ENCODE data around the gene TNKS2.

Gene TNKS2

GRCh38 chr10:91856637-91857036 is 58.4 kb downstream of the TNKS2 start:
- Histone ChIP-seq H3K27me3 (ENCODE audit: control insufficient read depth in 5 of 5, insufficient read depth in 4 of 5, low read length in 5 of 5) (no peaks in the 10 kb centered on the region), H3K36me3 (ENCODE audit: control insufficient read depth in 5 of 5, insufficient read depth in 5 of 5, low read length in 5 of 5) (peaks cover 63 to 78% (median 69%) of the 10 kb centered on the region in 5 donors), H3K9me3 (ENCODE audit: control insufficient read depth in 5 of 5, low read length in 5 of 5) (no peaks in the 10 kb centered on the region), H3K27ac (ENCODE audit: low read depth, low read length) (no peak overlapping the region), H3K4me3 (ENCODE audit: low read depth in 1 of 5, low read length in 5 of 5) (no peak overlapping the region), H3K9ac (ENCODE audit: low read length in 5 of 5) (no peak overlapping the region), H3K4me1 (ENCODE audit: control insufficient read depth in 5 of 5, insufficient read depth in 5 of 5, low read length in 5 of 5) (no peaks in the 10 kb centered on the region)

- Histone ChIP-seq H3K4me1 (ENCODE audit: control insufficient read depth in 5 of 5, insufficient read depth in 5 of 5, low read length in 5 of 5) (no peaks in the 10 kb centered on the region), H3K27me3 (ENCODE audit: control insufficient read depth in 5 of 5, insufficient read depth in 4 of 5, low read length in 5 of 5) (no peaks in the 10 kb centered on the region), H3K9ac (ENCODE audit: low read length in 5 of 5) (no peak overlapping the region), H3K9me3 (ENCODE audit: control insufficient read depth in 5 of 5, low read length in 5 of 5) (no peaks in the 10 kb centered on the region), H3K27ac (ENCODE audit: low read depth, low read length) (no peak overlapping the region), H3K36me3 (ENCODE audit: control insufficient read depth in 5 of 5, insufficient read depth in 5 of 5, low read length in 5 of 5) (peaks cover 62 to 80% (median 71%) of the 10 kb centered on the region in 5 donors), H3K4me3 (ENCODE audit: low read depth in 1 of 5, low read length in 5 of 5) (no peak overlapping the region)
Measured at GRCh38 chr10:91860885-91861284, 62.7 kb downstream of the TNKS2 start.

- Histone ChIP-seq H3K4me3 (ENCODE audit: low read depth in 1 of 5, low read length in 5 of 5) (no peak overlapping the region), H3K36me3 (ENCODE audit: control insufficient read depth in 5 of 5, insufficient read depth in 5 of 5, low read length in 5 of 5) (peaks cover 43 to 60% (median 53%) of the 10 kb centered on the region in 5 donors), H3K9me3 (ENCODE audit: control insufficient read depth in 5 of 5, low read length in 5 of 5) (no peaks in the 10 kb centered on the region), H3K27me3 (ENCODE audit: control insufficient read depth in 5 of 5, insufficient read depth in 4 of 5, low read length in 5 of 5) (no peaks in the 10 kb centered on the region), H3K27ac (ENCODE audit: low read depth, low read length) (no peak overlapping the region), H3K9ac (ENCODE audit: low read length in 5 of 5) (no peak overlapping the region), H3K4me1 (ENCODE audit: control insufficient read depth in 5 of 5, insufficient read depth in 5 of 5, low read length in 5 of 5) (no peaks in the 10 kb centered on the region)
Measured at GRCh38 chr10:91864099-91864498, 65.9 kb downstream of the TNKS2 start.

- Histone ChIP-seq H3K27me3 (ENCODE audit: control insufficient read depth in 5 of 5, insufficient read depth in 4 of 5, low read length in 5 of 5) (no peaks in the 10 kb centered on the region), H3K36me3 (ENCODE audit: control insufficient read depth in 5 of 5, insufficient read depth in 5 of 5, low read length in 5 of 5) (peaks cover 36 to 54% (median 46%) of the 10 kb centered on the region in 5 donors), H3K9ac (ENCODE audit: low read length in 5 of 5) (no peak overlapping the region), H3K4me1 (ENCODE audit: control insufficient read depth in 5 of 5, insufficient read depth in 5 of 5, low read length in 5 of 5) (no peaks in the 10 kb centered on the region), H3K27ac (ENCODE audit: low read depth, low read length) (no peak overlapping the region), H3K9me3 (ENCODE audit: control insufficient read depth in 5 of 5, low read length in 5 of 5) (no peaks in the 10 kb centered on the region), H3K4me3 (ENCODE audit: low read depth in 1 of 5, low read length in 5 of 5) (no peak overlapping the region)
Measured at GRCh38 chr10:91864744-91865143, 66.5 kb downstream of the TNKS2 start.

- no peak overlapping the region for H3K9ac ChIP-seq (ENCODE audit: low read length in 5 of 5)
- H3K27ac ChIP-seq (ENCODE audit: low read depth, low read length), result no peak overlapping the region
- H3K36me3 ChIP-seq (ENCODE audit: control insufficient read depth in 5 of 5, insufficient read depth in 5 of 5, low read length in 5 of 5), result peaks cover 29 to 45% (median 39%) of the 10 kb centered on the region in 5 donors
- H3K9me3 ChIP-seq (ENCODE audit: control insufficient read depth in 5 of 5, low read length in 5 of 5), result no peaks in the 10 kb centered on the region
- no peaks in the 10 kb centered on the region for H3K4me1 ChIP-seq (ENCODE audit: control insufficient read depth in 5 of 5, insufficient read depth in 5 of 5, low read length in 5 of 5)
- no peaks in the 10 kb centered on the region for H3K27me3 ChIP-seq (ENCODE audit: control insufficient read depth in 5 of 5, insufficient read depth in 4 of 5, low read length in 5 of 5)
- no peak overlapping the region for H3K4me3 ChIP-seq (ENCODE audit: low read depth in 1 of 5, low read length in 5 of 5)
Measured at GRCh38 chr10:91865562-91866081, 67.4 kb downstream of the TNKS2 start.

GRCh38 chr10:91875156-91875555 is 76.9 kb downstream of the TNKS2 start:
- H3K36me3 ChIP-seq (ENCODE audit: control insufficient read depth in 5 of 5, insufficient read depth in 5 of 5, low read length in 5 of 5), result no peaks in the 10 kb centered on the region
- H3K9me3 ChIP-seq (ENCODE audit: control insufficient read depth in 5 of 5, low read length in 5 of 5), result no peaks in the 10 kb centered on the region
- H3K4me3 ChIP-seq (ENCODE audit: low read depth in 1 of 5, low read length in 5 of 5), result no peak overlapping the region
- H3K4me1 ChIP-seq (ENCODE audit: control insufficient read depth in 5 of 5, insufficient read depth in 5 of 5, low read length in 5 of 5), result peaks cover 0 to 4% (median 0%) of the 10 kb centered on the region in 5 donors
- no peak overlapping the region for H3K9ac ChIP-seq (ENCODE audit: low read length in 5 of 5)
- H3K27ac ChIP-seq (ENCODE audit: low read depth, low read length), result no peak overlapping the region
- H3K27me3 ChIP-seq (ENCODE audit: control insufficient read depth in 5 of 5, insufficient read depth in 4 of 5, low read length in 5 of 5), result no peaks in the 10 kb centered on the region

GRCh38 chr10:91875779-91876178 is 77.6 kb downstream of the TNKS2 start:
- peaks cover 0 to 4% (median 0%) of the 10 kb centered on the region in 5 donors for H3K4me1 ChIP-seq (ENCODE audit: control insufficient read depth in 5 of 5, insufficient read depth in 5 of 5, low read length in 5 of 5)

GRCh38 chr10:91879515-91880170 is 81.4 kb downstream of the TNKS2 start:
- peaks cover 0 to 4% (median 0%) of the 10 kb centered on the region in 5 donors for H3K9me3 ChIP-seq (ENCODE audit: control insufficient read depth in 5 of 5, low read length in 5 of 5)
- no peak overlapping the region for H3K9ac ChIP-seq (ENCODE audit: low read length in 5 of 5)
- no peaks in the 10 kb centered on the region for H3K27me3 ChIP-seq (ENCODE audit: control insufficient read depth in 5 of 5, insufficient read depth in 4 of 5, low read length in 5 of 5)
- H3K4me3 ChIP-seq (ENCODE audit: low read depth in 1 of 5, low read length in 5 of 5), result no peak overlapping the region
- no peaks in the 10 kb centered on the region for H3K36me3 ChIP-seq (ENCODE audit: control insufficient read depth in 5 of 5, insufficient read depth in 5 of 5, low read length in 5 of 5)
- peaks cover 2 to 14% (median 13%) of the 10 kb centered on the region in 5 donors for H3K4me1 ChIP-seq (ENCODE audit: control insufficient read depth in 5 of 5, insufficient read depth in 5 of 5, low read length in 5 of 5)
- H3K27ac ChIP-seq (ENCODE audit: low read depth, low read length), result no peak overlapping the region

More at GRCh38 chr10:91875779-91876178, 77.6 kb downstream of the TNKS2 start:
- Histone ChIP-seq H3K36me3 (ENCODE audit: control insufficient read depth in 5 of 5, insufficient read depth in 5 of 5, low read length in 5 of 5) (no peaks in the 10 kb centered on the region), H3K4me3 (ENCODE audit: low read depth in 1 of 5, low read length in 5 of 5) (no peak overlapping the region), H3K9ac (ENCODE audit: low read length in 5 of 5) (no peak overlapping the region), H3K27me3 (ENCODE audit: control insufficient read depth in 5 of 5, insufficient read depth in 4 of 5, low read length in 5 of 5) (no peaks in the 10 kb centered on the region), H3K27ac (ENCODE audit: low read depth, low read length) (no peak overlapping the region), H3K9me3 (ENCODE audit: control insufficient read depth in 5 of 5, low read length in 5 of 5) (no peaks in the 10 kb centered on the region)

GRCh38 chr10:91880310-91880709 is 82.1 kb downstream of the TNKS2 start:
- H3K9ac ChIP-seq (ENCODE audit: low read length in 5 of 5), result no peak overlapping the region
- H3K36me3 ChIP-seq (ENCODE audit: control insufficient read depth in 5 of 5, insufficient read depth in 5 of 5, low read length in 5 of 5), result no peaks in the 10 kb centered on the region
- H3K27ac ChIP-seq (ENCODE audit: low read depth, low read length), result no peak overlapping the region
- no peak overlapping the region for H3K4me3 ChIP-seq (ENCODE audit: low read depth in 1 of 5, low read length in 5 of 5)
- peaks cover 0 to 4% (median 0%) of the 10 kb centered on the region in 5 donors for H3K9me3 ChIP-seq (ENCODE audit: control insufficient read depth in 5 of 5, low read length in 5 of 5)
- no peaks in the 10 kb centered on the region for H3K27me3 ChIP-seq (ENCODE audit: control insufficient read depth in 5 of 5, insufficient read depth in 4 of 5, low read length in 5 of 5)
- peaks cover 2 to 14% (median 12%) of the 10 kb centered on the region in 5 donors for H3K4me1 ChIP-seq (ENCODE audit: control insufficient read depth in 5 of 5, insufficient read depth in 5 of 5, low read length in 5 of 5)

- H3K9ac ChIP-seq (ENCODE audit: low read length in 5 of 5), result peak overlapping the region in 4 of 5 donors; percentile 0 to 64 (median 54)
- H3K9me3 ChIP-seq (ENCODE audit: control insufficient read depth in 5 of 5, low read length in 5 of 5), result peaks cover 0 to 4% (median 0%) of the 10 kb centered on the region in 5 donors
- H3K4me1 ChIP-seq (ENCODE audit: control insufficient read depth in 5 of 5, insufficient read depth in 5 of 5, low read length in 5 of 5), result peaks cover 2 to 27% (median 24%) of the 10 kb centered on the region in 5 donors
- peak overlapping the region; percentile 15 for H3K27ac ChIP-seq (ENCODE audit: low read depth, low read length)
- H3K36me3 ChIP-seq (ENCODE audit: control insufficient read depth in 5 of 5, insufficient read depth in 5 of 5, low read length in 5 of 5), result no peaks in the 10 kb centered on the region
- H3K4me3 ChIP-seq (ENCODE audit: low read depth in 1 of 5, low read length in 5 of 5), result peak overlapping the region; percentile 40 to 80 (median 51)
- H3K27me3 ChIP-seq (ENCODE audit: control insufficient read depth in 5 of 5, insufficient read depth in 4 of 5, low read length in 5 of 5), result no peaks in the 10 kb centered on the region
Measured at GRCh38 chr10:91883549-91884444, 85.6 kb downstream of the TNKS2 start.
